Measurements from ENCODE around the gene BID.
"Not testable (repeated sequence)": the region's sequence is repeated elsewhere in the genome, so short reads cannot be mapped to it uniquely, and the experiment has no call there.

The BID gene

DNA sequence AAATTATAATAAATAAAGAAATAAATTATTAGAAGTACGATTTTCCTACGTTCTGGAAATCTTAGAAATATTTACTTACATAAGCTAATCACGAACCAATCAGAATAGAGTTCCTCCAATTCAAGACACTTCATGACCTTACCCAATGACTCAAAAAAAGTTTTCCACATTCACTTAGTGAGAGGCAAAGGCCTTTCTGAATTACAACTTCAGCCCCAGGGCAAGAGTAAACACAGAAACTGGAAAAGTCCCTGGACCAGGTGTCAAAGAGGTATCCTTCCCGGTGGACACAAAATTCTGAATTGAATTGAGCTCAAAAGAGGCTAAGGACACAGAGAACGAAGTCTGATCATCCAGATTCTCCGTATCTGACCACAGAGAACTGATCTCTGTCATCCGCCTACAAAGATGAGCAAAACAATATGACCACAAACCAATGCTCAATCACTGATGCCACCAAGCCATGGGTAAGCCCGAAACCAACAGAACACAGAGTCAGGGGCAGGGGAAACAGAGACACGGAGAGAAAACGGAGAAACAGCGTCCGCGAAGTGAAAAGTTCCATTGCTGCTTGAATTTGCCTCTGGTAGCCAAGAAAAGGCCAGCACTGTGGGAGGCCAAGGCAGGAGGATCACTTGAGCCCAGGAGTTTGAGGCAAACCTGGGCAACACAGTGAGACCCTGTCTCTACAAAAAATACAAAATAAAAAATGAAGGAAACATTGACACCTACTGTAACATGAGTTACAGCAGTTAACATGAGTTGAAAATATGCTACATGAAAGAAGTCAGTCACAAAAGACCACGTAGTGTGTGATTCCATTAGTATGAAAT is 6.8 kb downstream of the BID start:
- DNase-seq = peak in 1 of 5 donors; percentile 82

- not testable (repeated sequence) for DNase-seq
Observed at GRCh38 chr22:17764852-17765251, 9.4 kb downstream of the BID start.

- no peak for DNase-seq
Observed at GRCh38 chr22:17764036-17764435, 10.2 kb downstream of the BID start.

- DNase-seq = not testable (repeated sequence)
Observed at GRCh38 chr22:17763442-17763841, 10.8 kb downstream of the BID start.

DNA sequence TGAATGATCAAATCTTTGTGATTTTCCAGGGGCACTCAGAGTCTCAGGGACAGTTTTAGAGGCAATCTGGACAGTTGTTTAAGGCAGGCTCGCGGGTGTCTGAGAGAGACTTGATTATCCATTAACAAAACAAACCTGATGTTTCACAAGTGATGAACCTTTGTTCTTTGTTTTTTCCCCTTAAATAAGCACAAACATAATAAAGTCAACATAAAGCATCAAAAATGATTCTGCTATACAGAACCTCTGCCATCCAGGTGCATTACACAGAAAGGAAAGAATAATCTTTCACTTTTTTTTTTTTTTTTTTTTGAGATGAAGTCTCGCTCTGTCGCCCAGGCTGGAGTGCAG is 13.2 kb downstream of the BID start:
- no peak for DNase-seq

DNA sequence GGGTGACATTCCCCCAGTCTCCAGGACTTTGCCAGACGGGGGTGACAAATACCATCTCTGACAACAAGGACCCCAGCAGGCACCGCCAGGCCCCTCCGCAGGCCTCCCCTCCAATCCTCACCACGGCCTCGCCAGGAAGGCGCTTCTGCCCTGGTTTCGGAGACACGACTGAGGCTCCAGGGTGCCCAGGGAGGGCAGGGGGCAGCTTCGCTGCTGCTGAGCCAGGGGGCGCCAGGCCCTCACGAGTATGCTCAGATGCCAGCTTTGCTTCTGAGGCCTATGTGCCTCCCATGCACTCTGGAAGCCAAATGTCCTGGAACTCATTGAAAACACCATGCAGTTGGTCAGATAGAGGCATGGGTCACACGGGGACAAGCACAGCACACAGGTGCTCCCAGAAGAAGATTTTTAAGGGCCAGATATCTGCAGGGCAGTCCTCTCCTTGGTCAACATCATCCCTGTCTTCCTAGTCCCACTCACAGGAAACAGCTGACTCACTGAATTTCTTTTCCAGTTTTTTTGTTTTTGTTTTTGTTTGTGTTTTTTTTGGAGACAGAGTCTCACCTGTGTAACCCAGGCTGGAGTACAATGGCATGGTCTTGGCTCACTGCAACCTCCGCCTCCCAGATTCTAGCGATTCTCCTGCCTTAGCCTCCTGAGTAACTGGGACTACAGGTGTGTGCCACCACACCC is 19.9 kb downstream of the BID start:
- peak in 1 of 5 donors; percentile 39 for DNase-seq

- DNase-seq = no peak
Observed at GRCh38 chr22:17753401-17753989, 20.8 kb downstream of the BID start.

- no peak for DNase-seq
Observed at GRCh38 chr22:17751596-17751995, 22.7 kb downstream of the BID start.

DNA sequence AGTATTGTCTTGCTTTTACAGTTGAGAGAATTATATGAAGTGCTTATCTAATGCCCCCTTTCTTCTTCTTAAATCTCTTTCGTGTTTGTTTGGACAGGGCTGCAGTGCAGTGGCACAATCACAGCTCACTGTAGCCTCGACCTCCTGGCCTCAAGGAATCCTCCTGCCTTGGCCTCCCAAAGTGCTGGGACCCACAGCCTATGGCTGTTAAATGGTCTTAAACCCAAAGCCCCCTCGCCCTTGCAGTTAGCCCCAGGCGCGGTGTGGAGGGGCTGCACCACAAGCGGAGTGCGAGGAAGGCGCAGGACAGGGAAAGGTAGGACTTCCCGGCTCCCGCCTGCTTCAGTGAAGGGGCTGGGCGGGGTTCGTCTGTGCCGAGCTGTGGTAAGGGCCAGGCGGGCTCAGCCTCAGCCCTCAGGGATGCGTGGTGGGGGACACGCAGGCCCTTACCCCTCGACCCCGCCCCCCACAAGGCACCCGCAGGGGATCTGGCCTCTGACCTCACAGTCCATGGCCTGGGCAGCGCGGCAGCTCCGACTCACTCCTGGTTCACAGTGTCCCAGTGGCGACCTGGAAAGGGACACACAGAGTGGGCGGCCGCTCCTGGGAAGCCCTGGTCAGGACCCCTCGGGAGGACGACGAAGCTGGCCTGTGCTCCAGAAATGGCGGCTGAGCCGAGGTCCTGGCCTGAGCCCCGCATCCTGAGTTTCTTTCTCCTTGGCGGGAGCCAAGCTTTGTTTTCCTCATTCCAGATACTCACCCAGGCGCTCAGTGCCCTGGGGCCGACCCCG is 24.5 kb downstream of the BID start:
- DNase-seq = no peak

DNA sequence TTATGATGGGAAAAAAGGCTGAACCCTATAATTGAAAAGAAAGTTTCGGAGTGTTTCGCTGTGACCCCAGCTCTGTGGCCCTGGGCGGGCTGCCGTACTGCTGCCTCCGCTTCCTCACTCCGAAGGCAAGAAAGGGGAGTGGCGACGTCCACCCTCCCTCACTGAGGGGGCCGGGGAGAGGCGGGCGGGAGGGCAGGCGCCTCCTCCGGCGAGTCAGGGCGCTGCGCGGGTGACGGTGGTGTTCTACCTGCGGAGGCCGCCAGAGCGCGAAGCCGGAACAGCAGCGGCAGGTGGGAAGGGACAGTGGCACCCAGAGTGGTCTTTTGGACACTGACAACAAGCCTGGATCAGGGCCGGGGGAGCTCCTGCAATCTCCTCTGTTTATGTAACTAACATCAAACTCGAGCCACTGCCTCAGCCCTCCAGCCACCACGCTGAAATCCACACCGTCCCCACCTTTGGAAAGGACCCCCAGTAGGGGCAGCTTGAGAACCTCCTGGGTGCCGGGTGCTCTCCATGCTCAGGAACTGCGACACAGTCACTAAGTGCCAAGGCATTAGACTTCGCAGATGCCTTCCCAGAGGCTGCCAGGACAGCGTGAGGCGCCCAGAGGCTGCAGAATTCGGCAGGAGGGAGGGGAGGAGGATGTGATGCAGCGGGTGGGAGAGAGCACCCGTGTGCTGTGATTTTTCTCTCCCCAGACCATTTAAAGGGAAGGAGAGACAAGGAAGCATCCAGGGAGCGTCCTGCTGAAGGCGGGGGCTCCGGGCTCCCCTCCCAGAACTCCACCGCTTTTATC is 25.5 kb downstream of the BID start:
- no peak for DNase-seq

- no peak for DNase-seq
Observed at GRCh38 chr22:17746916-17747315, 27.4 kb downstream of the BID start.

DNA sequence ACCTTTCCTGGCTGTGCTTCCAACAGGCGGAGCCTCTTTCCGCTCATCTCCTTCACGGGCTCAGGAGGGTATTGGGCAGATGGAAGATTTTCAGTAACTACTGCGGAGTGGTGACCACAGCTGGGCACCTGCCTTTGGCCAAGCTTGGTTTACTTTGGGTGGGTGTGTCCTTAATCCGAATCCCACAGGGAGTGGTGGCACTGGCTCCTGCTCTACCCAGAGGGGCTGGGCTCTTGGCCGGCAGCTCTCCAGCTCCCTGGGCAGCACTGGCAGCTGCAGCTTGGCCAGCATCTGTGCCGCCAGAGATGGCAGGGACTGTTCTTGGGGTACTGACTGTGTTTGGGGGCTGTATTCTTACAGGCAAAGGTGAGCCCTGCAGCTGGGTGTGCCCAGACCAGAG is 29.8 kb downstream of the BID start:
- no peak for DNase-seq

DNA sequence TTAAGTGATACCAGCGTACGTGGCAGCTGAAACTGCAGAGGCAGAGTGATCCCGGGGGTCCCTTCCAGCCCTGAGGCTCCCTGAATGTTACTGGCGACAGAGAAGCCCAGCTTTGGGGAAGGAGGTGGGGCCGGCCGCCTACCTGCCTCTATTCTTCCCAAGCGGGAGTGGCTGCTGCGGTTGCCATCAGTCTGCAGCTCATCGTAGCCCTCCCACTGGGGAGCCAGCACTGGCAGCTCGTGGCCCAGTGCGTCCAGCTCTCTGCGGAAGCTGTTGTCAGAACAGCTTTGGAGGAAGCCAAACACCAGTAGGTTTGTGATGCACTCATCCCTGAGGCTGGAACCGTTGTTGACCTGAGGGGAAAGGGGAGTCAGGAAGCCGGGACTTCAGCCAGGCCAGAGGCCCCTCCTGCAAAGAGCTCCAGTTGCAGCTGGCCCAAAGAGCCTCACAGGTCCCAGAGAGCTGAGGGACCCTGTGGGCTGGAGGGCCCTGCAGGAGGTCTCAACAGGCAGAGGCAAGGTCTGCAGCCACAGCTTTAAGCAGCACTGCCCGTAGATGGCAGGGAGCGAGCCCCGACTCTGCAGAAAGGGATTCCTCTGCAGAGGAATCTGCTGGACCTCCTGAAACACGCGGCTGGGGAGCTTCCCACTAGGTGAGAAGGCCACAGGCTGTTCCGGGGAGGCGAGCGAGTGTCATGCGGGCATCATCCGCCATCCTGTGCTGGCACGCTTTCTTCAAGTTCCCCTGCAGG is 30.4 kb downstream of the BID start:
- no peak for DNase-seq

DNA sequence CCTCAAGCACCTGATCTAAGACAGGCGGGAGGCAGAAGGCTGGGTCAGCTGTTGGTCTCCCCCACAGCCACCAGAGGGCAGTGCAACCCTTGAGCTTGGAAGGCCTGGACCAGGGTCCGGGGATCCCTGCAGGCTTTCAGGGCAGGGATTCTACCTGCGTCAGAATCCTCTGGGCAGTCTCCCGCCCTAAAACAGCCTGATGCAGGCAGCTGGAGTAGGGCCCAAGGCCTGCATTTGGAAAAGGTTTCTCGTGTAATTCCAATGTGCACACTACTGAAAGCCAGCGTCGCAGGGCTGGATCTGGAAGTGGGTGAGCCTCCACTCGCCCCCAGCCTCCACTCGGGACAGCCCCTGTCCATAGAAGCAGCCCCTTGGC is 31.8 kb downstream of the BID start:
- peak; percentile 27 to 55 (median 50) for DNase-seq

DNA sequence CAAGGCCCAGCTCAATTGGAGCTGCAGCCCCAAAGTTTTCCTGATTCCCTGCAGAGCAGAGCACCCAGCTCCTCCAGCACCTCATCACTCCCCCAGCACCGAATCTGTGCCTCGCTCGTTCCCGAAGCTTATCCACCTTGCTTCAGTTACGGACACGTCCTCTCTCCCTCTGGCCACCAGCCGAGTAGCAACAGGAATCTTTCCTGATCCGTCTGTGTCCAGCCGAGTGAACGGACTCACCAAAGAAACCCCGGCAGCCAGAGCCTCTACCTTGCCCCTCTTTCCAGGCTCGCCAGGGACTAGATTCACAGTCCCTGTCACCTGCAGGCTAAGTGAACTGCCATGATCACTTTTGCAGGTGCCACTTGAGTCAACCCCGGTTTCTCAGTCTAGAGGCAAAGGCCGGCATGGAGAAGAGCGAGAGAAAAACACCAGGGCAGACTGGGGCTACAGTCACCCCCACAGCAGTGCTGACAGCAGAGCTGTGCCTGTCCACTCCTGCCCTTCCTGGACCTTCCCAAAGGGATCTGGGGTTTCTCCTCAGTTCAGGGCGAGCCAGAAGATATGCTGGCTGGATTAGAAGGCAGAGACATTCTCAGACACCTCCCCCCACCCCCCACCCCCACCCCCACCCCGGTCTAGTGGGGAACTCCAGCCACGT is 32.3 kb downstream of the BID start:
- no peak for DNase-seq

GRCh38 chr22:17739196-17739975 is 34.9 kb downstream of the BID start:
- no peak for DNase-seq

DNA sequence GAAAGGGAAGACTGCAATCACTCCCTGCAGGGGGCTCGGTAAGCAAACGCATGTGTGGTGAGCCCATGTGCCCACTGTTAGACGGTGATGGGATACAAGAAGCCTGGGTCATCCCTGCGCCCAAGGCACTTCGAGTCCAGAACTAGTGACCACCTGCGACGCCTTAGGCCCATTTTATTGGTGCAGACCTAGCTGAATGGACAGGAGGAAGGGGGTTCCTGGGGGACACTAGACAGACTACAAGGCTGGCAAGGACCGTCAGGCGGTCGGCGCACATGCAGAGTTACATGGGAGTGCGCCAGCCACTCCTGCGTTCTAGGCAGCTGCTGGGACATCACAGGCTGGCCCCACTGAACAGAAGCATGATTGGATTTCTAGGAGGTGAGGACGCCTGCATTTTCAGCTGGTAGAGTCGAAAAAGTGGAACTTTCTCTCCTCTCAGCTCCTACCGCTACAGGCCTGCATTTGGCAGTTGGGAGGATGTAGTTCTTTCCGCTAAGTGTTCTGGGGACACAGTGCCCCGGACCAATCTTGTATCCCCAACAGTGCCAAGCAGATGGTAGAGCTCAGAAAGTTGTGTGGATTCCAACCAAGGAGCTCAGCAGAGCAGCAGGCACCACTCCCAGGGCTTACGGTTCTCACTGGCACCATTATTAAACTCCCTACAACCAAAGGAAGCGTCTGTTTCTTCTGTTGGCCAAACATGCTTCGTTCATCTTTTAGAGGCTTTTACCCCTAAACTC is 35.7 kb downstream of the BID start:
- no peak for DNase-seq

GRCh38 chr22:17734187-17734586 is 40.1 kb downstream of the BID start:
- peak in 1 of 5 donors; percentile 65 for DNase-seq

- no peak for DNase-seq
Observed at GRCh38 chr22:17733466-17733865, 40.8 kb downstream of the BID start.

Data from T-helper 1 cell (primary cell).